Trophoblast cell (in vitro differentiated cells and primary cell): ENCODE results near the gene ELFN1.

Source experiments
- DNase-seq, 2 donors: peaks; one replicate each; pipeline ENCODE4 v3.0.0-alpha.2; 2016
- H2AFZ ChIP-seq: 2 replicates; pipeline ENCODE4 v1.6.1; 2013; ENCODE audit warnings: low read length, moderate library complexity, mild to moderate bottlenecking; ENCODE audit not compliant: insufficient read depth, poor library complexity
- H2AK5ac ChIP-seq: 2 replicates; pipeline ENCODE4 v1.6.1; 2013; ENCODE audit warnings: mild to moderate bottlenecking, low read length
- H2BK120ac ChIP-seq: 2 replicates; pipeline ENCODE4 v1.6.1; 2013; ENCODE audit warnings: low read length, mild to moderate bottlenecking, moderate library complexity; ENCODE audit not compliant: insufficient read depth, poor library complexity
- H2BK12ac ChIP-seq: 2 replicates; pipeline ENCODE4 v1.6.1; 2013; ENCODE audit warnings: mild to moderate bottlenecking, low read length, moderate library complexity
- H2BK5ac ChIP-seq: 2 replicates; pipeline ENCODE4 v1.6.1; 2013; ENCODE audit warnings: low read length, low read depth, moderate library complexity, mild to moderate bottlenecking; ENCODE audit not compliant: poor library complexity
- H3K14ac ChIP-seq: 2 replicates; pipeline ENCODE4 v1.6.1; 2013; ENCODE audit warnings: mild to moderate bottlenecking, low read length
- H3K18ac ChIP-seq: 2 replicates; pipeline ENCODE4 v1.6.1; 2013; ENCODE audit warnings: mild to moderate bottlenecking, low read length
- H3K23ac ChIP-seq: 2 replicates; pipeline ENCODE4 v1.6.1; 2013; ENCODE audit warnings: low read length
- H3K27ac ChIP-seq: 2 replicates; pipeline ENCODE4 v1.5.1; 2013; ENCODE audit warnings: low read depth, mild to moderate bottlenecking, inconsistent platforms, low read length, moderate library complexity
- H3K27me3 ChIP-seq: 2 replicates; pipeline ENCODE4 v1.6.1; 2013; ENCODE audit warnings: inconsistent platforms, mild to moderate bottlenecking, low read length, moderate library complexity; ENCODE audit not compliant: insufficient read depth
- H3K36me3 ChIP-seq, 2 experiments: 1 replicate in 1 of 2; 2 replicates in 1 of 2; pipeline ENCODE4 v1.6.1; 2013; ENCODE audit warnings: low read length in 2 of 2, mild to moderate bottlenecking in 2 of 2, moderate library complexity in 1 of 2; ENCODE audit not compliant: insufficient read depth in 2 of 2, control insufficient read depth in 1 of 2
- H3K4ac ChIP-seq: 2 replicates; pipeline ENCODE4 v1.6.1; 2013; ENCODE audit warnings: low read depth, mild to moderate bottlenecking, low read length, moderate library complexity
- H3K4me1 ChIP-seq, 2 experiments: 1 replicate in 1 of 2; 2 replicates in 1 of 2; pipeline ENCODE4 v1.6.1; 2013; ENCODE audit warnings: low read length in 2 of 2, mild to moderate bottlenecking in 2 of 2, moderate library complexity in 1 of 2; ENCODE audit not compliant: insufficient read depth in 2 of 2, control insufficient read depth in 1 of 2
- H3K4me2 ChIP-seq: 2 replicates; pipeline ENCODE4 v1.6.1; 2013; ENCODE audit warnings: inconsistent platforms, mild to moderate bottlenecking, low read length, moderate library complexity
- H3K4me3 ChIP-seq: 2 replicates; pipeline ENCODE4 v1.5.1; 2013; ENCODE audit warnings: mild to moderate bottlenecking, low read depth, low read length, inconsistent platforms
- H3K79me1 ChIP-seq: one replicate; pipeline ENCODE4 v1.6.1; 2013; ENCODE audit warnings: low read length
- H3K79me2 ChIP-seq: 2 replicates; pipeline ENCODE4 v1.6.1; 2013; ENCODE audit warnings: low read length, mild to moderate bottlenecking; ENCODE audit not compliant: control insufficient read depth, insufficient read depth, poor library complexity
- H3K9ac ChIP-seq: 2 replicates; pipeline ENCODE4 v1.6.1; 2013; ENCODE audit warnings: mild to moderate bottlenecking, low read length
- H3K9me3 ChIP-seq: 2 replicates; pipeline ENCODE4 v1.6.1; 2013; ENCODE audit warnings: low read depth, mild to moderate bottlenecking, control low read depth, inconsistent platforms, low read length; ENCODE audit not compliant: insufficient read depth
- H4K12ac ChIP-seq: 2 replicates; pipeline ENCODE4 v1.6.1; 2013; ENCODE audit warnings: low read depth, mild to moderate bottlenecking, low read length, moderate library complexity
- H4K8ac ChIP-seq: 2 replicates; pipeline ENCODE4 v1.6.1; 2013; ENCODE audit warnings: low read depth, mild to moderate bottlenecking, low read length, moderate library complexity
- H4K91ac ChIP-seq: one replicate; pipeline ENCODE4 v1.6.1; 2013; ENCODE audit warnings: low read depth, mild to moderate bottlenecking, low read length, moderate library complexity
- WGBS: extraction: QIAGEN DNeasy Blood & Tissue Kit; methylation state at CpG from one replicate; pipeline ENCODE4 v1.1.7; 2013; ENCODE audit warnings: missing lambda C conversion rate; ENCODE audit not compliant: insufficient read length, insufficient coverage; ENCODE audit errors: extremely low coverage; 5-methylcytosine and 5-hydroxymethylcytosine counted together

Gene ELFN1

GRCh38 chr7:1740214-1740613 lies 70.1 kb downstream of the ELFN1 start:
- Histone ChIP-seq H2BK120ac (no peak overlapping the region), H3K23ac (no peak overlapping the region)

GRCh38 chr7:1741246-1741645 lies 71.2 kb downstream of the ELFN1 start:
- WGBS: no CpG with 5 or more reads among the region's 8 CpGs
- Histone ChIP-seq H4K91ac (no peak overlapping the region), H2BK120ac (no peak overlapping the region), H3K9ac (no peak overlapping the region), H3K27ac (no peak overlapping the region), H2AFZ (no peak overlapping the region), H3K79me2 (no peaks in the 10 kb centered on the region), H3K14ac (no peak overlapping the region), H2BK5ac (no peak overlapping the region), H2AK5ac (no peak overlapping the region), H3K4ac (no peak overlapping the region), H3K27me3 (no peaks in the 10 kb centered on the region), H2BK12ac (no peak overlapping the region), H3K4me1 (no peaks in the 10 kb centered on the region), H3K18ac (no peak overlapping the region), H3K9me3 (no peaks in the 10 kb centered on the region), H3K4me2 (no peak overlapping the region), H4K8ac (no peak overlapping the region), H3K23ac (no peak overlapping the region), H3K4me3 (no peak overlapping the region), H4K12ac (no peak overlapping the region), H3K36me3 (no peaks in the 10 kb centered on the region), H3K79me1 (no peaks in the 10 kb centered on the region)
- DNase-seq: no peak

More at GRCh38 chr7:1740214-1740613, 70.1 kb downstream of the ELFN1 start:
- Histone ChIP-seq H3K9me3 (peaks cover 3% of the 10 kb centered on the region), H3K4me1 (no peaks in the 10 kb centered on the region), H3K18ac (no peak overlapping the region), H4K91ac (no peak overlapping the region), H3K79me2 (no peaks in the 10 kb centered on the region), H2BK5ac (no peak overlapping the region), H2AK5ac (no peak overlapping the region), H3K4ac (no peak overlapping the region), H2BK12ac (no peak overlapping the region), H3K14ac (no peak overlapping the region), H3K9ac (no peak overlapping the region), H4K12ac (no peak overlapping the region), H3K79me1 (no peaks in the 10 kb centered on the region), H3K36me3 (no peaks in the 10 kb centered on the region), H4K8ac (no peak overlapping the region), H3K4me3 (no peak overlapping the region), H3K4me2 (no peak overlapping the region), H3K27me3 (no peaks in the 10 kb centered on the region), H3K27ac (no peak overlapping the region), H2AFZ (no peak overlapping the region)
- DNase-seq: no peak
- no CpG with 5 or more reads among the region's 17 CpGs for WGBS

GRCh38 chr7:1741751-1742554 lies 71.9 kb downstream of the ELFN1 start:
- H3K4me2 ChIP-seq: no peak overlapping the region
- no peaks in the 10 kb centered on the region for H3K4me1 ChIP-seq
- no peak overlapping the region for H3K27ac ChIP-seq
- no peak overlapping the region for H2BK12ac ChIP-seq
- H2BK120ac ChIP-seq: no peak overlapping the region
- DNase-seq: no peak
- no peak overlapping the region for H3K9ac ChIP-seq
- H3K14ac ChIP-seq: no peak overlapping the region
- no peaks in the 10 kb centered on the region for H3K36me3 ChIP-seq
- no peak overlapping the region for H3K23ac ChIP-seq
- H2AK5ac ChIP-seq: no peak overlapping the region
- no peak overlapping the region for H3K4me3 ChIP-seq
- no peak overlapping the region for H2BK5ac ChIP-seq
- H3K9me3 ChIP-seq: no peaks in the 10 kb centered on the region
- no CpG with 5 or more reads among the region's 33 CpGs for WGBS
- H3K27me3 ChIP-seq: no peaks in the 10 kb centered on the region
- H4K8ac ChIP-seq: no peak overlapping the region
- H3K79me2 ChIP-seq: no peaks in the 10 kb centered on the region
- no peak overlapping the region for H3K4ac ChIP-seq
- no peak overlapping the region for H3K18ac ChIP-seq
- no peak overlapping the region for H4K12ac ChIP-seq
- H4K91ac ChIP-seq: no peak overlapping the region
- no peak overlapping the region for H2AFZ ChIP-seq
- no peaks in the 10 kb centered on the region for H3K79me1 ChIP-seq

GRCh38 chr7:1742555-1743303 lies 72.7 kb downstream of the ELFN1 start:
- H2BK120ac ChIP-seq: no peak overlapping the region
- H4K12ac ChIP-seq: no peak overlapping the region
- no peak overlapping the region for H2BK12ac ChIP-seq
- no peak overlapping the region for H3K9ac ChIP-seq
- no peak overlapping the region for H3K4ac ChIP-seq
- no peak overlapping the region for H2AK5ac ChIP-seq
- H3K14ac ChIP-seq: no peak overlapping the region
- H2BK5ac ChIP-seq: no peak overlapping the region
- no peaks in the 10 kb centered on the region for H3K9me3 ChIP-seq
- H4K91ac ChIP-seq: no peak overlapping the region
- H4K8ac ChIP-seq: no peak overlapping the region
- WGBS: no CpG with 5 or more reads among the region's 28 CpGs
- no peak for DNase-seq
- no peak overlapping the region for H3K23ac ChIP-seq
- H3K27ac ChIP-seq: no peak overlapping the region
- no peak overlapping the region for H2AFZ ChIP-seq
- no peak overlapping the region for H3K4me2 ChIP-seq
- H3K27me3 ChIP-seq: no peaks in the 10 kb centered on the region
- no peaks in the 10 kb centered on the region for H3K79me1 ChIP-seq
- H3K4me3 ChIP-seq: no peak overlapping the region
- no peaks in the 10 kb centered on the region for H3K79me2 ChIP-seq
- H3K18ac ChIP-seq: no peak overlapping the region
- H3K4me1 ChIP-seq: no peaks in the 10 kb centered on the region
- no peaks in the 10 kb centered on the region for H3K36me3 ChIP-seq
